Measurements from ENCODE around the gene LAMC2.

DNA sequence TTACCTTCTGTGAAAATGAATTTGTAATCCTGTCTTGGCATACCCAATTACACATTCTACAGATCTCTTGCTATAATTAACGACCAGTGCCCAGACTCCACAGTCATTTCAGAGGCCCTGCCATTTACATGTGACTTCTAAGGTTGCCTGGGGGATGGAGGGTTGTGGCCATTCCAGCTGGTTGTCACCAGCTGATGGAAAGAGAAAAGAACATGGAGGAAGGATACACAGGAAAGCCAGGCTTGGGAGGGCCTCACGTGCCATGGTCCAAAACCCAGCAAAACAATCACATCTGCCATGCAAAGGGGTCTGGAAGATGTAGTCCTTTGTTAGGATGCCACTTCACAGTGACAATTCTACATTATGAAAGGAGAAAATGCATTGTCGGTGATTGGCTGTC is 59.3 kb downstream of the LAMC2 start:
- TF ChIP-seq CTCF (IDR thresholded peaks at IDR 0.05; ENCODE audit: insufficient read depth, low read depth, low read length) (no peak), EZH2 (IDR thresholded peaks at IDR 0.05; ENCODE audit: insufficient read depth, low read length) (no peak)
